Measurements from ENCODE around the gene MEX3D. TPM values are rescaled to one million over a fixed set of nuclear protein-coding genes. Genes with fewer than 3 reads are reported as not detected.

The MEX3D gene
- total RNA-seq, 1 experiment from 2014 or later, result 64.0 TPM

DNA sequence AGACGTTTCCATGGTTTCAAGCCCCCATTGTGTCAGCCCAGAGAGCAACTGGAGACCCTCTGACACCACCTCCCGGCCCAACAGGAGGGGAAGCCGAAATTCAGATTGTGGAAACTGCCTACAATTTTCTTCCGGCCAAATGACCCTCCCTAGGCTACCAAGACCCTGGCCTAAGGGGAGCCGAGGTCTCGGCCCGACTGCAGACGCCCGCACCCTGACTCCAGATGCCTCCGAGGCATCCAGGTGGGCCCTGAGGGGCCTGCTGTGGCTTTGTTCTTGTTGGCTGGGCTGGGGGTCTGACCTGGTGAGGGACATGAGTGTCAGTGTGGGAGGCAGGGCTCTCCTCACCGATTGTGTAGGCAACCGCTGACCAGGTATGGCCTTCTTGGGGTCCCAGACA is 9.6 kb downstream of the MEX3D start:
- Histone ChIP-seq H3K4me2 (ENCODE audit: low read length) (no peak overlapping the region), H3K27me3 (ENCODE audit: low read length) (no peaks in the 10 kb centered on the region), H3K9me3 (ENCODE audit: low read length) (no peaks in the 10 kb centered on the region), H3K79me2 (ENCODE audit: low read length) (no peaks in the 10 kb centered on the region), H3K4me3 (ENCODE audit: low read length) (no peak overlapping the region), H4K20me1 (ENCODE audit: low read length) (no peaks in the 10 kb centered on the region; the same call in 1 of the 2 replicates), H3K9me2 (replicated peaks; ENCODE audit: low read length) (no peaks in the 10 kb centered on the region), H2AFZ (ENCODE audit: low read length) (no peak overlapping the region), H3K4me1 (ENCODE audit: insufficient read depth, low read length) (no peaks in the 10 kb centered on the region), H3F3A (ENCODE audit: low read length, unreplicated experiment) (no peaks in the 10 kb centered on the region), H3K9ac (ENCODE audit: low read length) (no peak overlapping the region), H3K36me3 (ENCODE audit: low read depth, low read length) (no peaks in the 10 kb centered on the region), H3K27ac (ENCODE audit: low read length) (no peak overlapping the region)
- ATAC-seq (no peak), DNase-seq (no peak)
- BruUV-seq (replicated peaks), result no TSS peak
- ChIA-PET CTCF (no interaction called here), POLR2A (ENCODE audit: unreplicated experiment) (interaction anchor here (0.6 kb wide), 1 partner anchor 286 kb away, joined by 3 read pairs; no protein-coding TSS in a partner anchor)
- intact Hi-C loops (cut with micrococcal nuclease), result no loop called here
- no peak for TF ChIP-seq EZH2phosphoT487 (IDR thresholded peaks at IDR 0.05; ENCODE audit: borderline replicate concordance, low read length)
- no peak for TF ChIP-seq EZH2 (IDR thresholded peaks at IDR 0.05; ENCODE audit: low read length, unreplicated experiment)
- TF ChIP-seq CTCF (conservative IDR thresholded peaks at IDR 0.05; ENCODE audit: low read depth, low read length), result no peak

DNA sequence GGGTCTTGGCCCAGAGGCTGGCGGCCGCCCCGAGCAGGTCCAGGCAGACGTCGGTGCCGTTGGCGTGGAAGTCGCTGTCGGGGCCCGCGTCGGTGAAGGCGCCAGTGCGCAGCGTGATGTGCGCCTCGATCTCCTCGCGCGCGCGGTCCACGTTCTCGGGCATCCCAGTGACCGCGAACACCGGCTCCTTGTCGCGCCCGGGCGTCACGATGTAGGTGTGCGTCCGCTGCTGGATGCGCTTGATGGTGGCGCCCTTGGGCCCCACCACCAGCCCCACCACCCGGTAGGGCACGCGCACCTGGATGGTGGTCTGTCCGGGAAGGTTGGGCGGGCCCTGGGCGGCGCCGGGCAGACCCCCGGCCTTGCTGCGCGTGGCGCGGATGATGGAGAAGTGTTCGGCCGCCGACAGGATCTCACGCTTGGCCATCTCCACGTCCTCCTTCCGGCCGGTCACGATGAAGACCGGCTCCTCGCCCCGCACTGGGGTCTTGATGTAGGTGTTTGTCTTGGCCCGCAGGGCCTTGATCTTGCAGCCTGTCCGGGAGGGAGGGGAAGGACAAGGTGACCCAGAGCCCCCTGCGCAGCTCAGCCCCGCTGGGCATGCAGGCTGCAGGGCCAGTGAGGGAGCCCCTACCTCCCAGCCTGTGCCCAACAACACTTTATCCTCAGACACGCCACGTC is 11.6 kb downstream of the MEX3D start:
- no peak overlapping the region for H3K4me2 ChIP-seq (ENCODE audit: low read length)
- no peaks in the 10 kb centered on the region for H3K9me3 ChIP-seq (ENCODE audit: low read length)
- no peak overlapping the region for H3K27ac ChIP-seq (ENCODE audit: low read length)
- H3K9ac ChIP-seq (ENCODE audit: low read length), result no peak overlapping the region
- no peak for TF ChIP-seq EZH2phosphoT487 (IDR thresholded peaks at IDR 0.05; ENCODE audit: borderline replicate concordance, low read length)
- TF ChIP-seq CTCF (conservative IDR thresholded peaks at IDR 0.05; ENCODE audit: low read depth, low read length), result no peak
- no peak for TF ChIP-seq EZH2 (IDR thresholded peaks at IDR 0.05; ENCODE audit: low read length, unreplicated experiment)
- no peak overlapping the region for H3K4me3 ChIP-seq (ENCODE audit: low read length)
- H3K9me2 ChIP-seq (replicated peaks; ENCODE audit: low read length), result no peaks in the 10 kb centered on the region
- DNase-seq, result no peak
- POLR2A ChIA-PET (ENCODE audit: unreplicated experiment), result no interaction called here
- CTCF ChIA-PET, result no interaction called here
- no peaks in the 10 kb centered on the region for H3K27me3 ChIP-seq (ENCODE audit: low read length)
- ATAC-seq, result no peak
- no peaks in the 10 kb centered on the region for H3F3A ChIP-seq (ENCODE audit: low read length, unreplicated experiment)
- H3K4me1 ChIP-seq (ENCODE audit: insufficient read depth, low read length), result no peaks in the 10 kb centered on the region
- H4K20me1 ChIP-seq (ENCODE audit: low read length), result no peaks in the 10 kb centered on the region; the same call in 1 of the 2 replicates
- H3K79me2 ChIP-seq (ENCODE audit: low read length), result no peaks in the 10 kb centered on the region
- BruUV-seq (replicated peaks), result no TSS peak
- no peaks in the 10 kb centered on the region for H3K36me3 ChIP-seq (ENCODE audit: low read depth, low read length)
- no peak overlapping the region for H2AFZ ChIP-seq (ENCODE audit: low read length)
- intact Hi-C loops (cut with micrococcal nuclease), result no loop called here

Measured in PC-3 (cell line).